SHP77 treated with DMSO at 0.1 percent for 48 hours (cell line): Measurements from ENCODE around the gene SIRPA.

Experiments
- DNase-seq: peaks from one replicate; lab custom pipeline; 2025; lab: John Stamatoyannopoulos, UW

SIRPA gene

DNA sequence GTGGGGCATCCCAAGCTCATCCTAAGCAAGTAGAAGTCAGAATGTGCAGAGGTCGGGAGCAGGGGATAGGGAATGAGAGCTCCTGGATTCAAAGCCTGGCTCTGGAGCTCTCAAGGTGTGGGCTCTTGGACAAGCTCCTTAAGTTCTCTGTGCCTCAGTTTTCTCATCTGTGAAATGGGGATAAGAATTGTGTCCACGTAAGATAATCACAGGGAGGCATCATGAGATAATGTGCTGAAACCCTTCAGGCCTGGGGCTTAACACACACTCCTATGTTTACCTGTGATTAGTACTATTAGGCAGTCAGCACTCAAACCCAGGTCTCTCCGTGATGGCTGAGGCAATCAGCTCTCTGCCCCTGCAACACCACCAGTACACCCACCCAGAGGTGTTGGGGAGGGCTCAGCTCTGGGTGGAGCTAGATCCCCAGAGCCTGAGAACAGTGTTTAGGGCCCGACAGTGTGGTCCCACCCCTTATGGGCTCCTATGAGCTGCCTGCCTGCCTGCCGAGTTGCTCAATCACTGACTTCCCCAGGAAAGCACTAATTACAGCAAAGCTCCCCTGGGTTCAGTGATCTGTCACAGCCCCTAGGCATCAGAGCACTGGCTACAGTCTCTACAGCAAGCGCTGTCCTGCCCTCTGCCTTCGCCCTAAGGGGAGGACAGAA is 6.3 kb upstream of the SIRPA start:
- DNase-seq: no peak

DNA sequence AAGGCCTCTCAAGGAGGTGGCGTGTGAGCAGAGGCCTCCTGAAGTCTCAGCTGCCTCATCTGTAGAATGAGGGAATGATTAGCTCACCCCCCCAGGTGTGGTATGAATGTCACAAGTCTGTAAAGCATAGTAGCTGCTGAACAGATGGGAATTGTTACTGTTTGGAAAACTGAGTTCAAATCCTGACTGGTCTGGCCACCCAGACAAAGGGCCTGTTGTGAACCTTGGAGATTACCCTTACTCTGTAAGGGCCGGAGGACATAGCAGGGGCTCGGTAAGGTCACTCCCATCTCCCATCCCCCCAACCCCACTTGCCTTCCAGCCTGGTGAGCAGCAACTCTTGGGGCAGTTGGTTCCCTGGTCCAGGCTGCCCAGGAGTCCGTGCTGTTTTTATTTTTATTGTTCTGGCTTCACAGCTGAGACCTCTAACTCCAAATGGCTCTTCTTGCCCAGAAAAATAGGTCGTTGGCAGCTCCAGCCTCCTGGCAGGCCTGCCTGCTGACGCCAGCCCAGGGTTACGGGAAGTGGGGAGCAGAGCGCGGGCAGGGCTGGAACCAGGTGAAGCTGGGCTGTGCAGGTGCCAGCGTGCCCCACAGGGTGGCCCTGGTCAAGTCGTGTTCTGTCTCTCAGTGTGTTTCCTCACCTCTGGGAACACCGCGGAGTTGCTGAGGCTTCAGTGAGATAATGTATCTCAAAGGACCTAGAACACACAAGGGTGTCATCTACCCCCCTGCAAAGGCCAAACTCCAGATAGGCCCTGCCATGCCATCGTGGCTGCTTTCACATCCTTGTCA is 4.5 kb upstream of the SIRPA start:
- DNase-seq: no peak

GRCh38 chr20:1891263-1892118 is 3.7 kb upstream of the SIRPA start:
- DNase-seq: no peak

- DNase-seq: no peak
Measured at GRCh38 chr20:1892119-1892385, 3.2 kb upstream of the SIRPA start.

GRCh38 chr20:1893721-1894470 is 1.3 kb upstream of the SIRPA start:
- no peak for DNase-seq

DNA sequence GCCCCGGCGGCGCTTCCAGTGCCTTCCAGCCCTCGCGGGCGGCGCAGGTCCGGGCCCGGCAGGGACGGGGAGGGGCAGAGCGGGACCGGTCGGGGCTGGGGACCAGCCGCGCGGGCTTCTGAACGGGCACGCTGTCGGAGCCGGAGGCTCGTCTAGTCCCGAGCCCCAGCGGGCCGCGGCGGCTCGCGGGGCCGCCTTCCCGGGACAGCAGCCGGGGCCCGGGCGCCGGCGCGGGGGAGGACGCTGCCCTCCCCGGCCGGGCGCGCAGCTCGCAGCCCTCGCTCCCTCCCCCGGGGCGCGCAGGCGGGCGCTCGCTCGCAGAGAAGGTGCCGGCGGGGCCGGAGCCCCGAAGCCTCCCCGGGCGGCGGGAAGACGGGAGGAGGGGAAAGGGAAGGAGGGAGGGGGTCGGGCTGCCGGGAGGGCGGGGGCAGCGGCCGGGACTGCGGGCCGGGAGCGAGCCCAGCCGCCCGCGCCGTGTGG is 696 bp upstream of the SIRPA start:
- DNase-seq: no peak

DNA sequence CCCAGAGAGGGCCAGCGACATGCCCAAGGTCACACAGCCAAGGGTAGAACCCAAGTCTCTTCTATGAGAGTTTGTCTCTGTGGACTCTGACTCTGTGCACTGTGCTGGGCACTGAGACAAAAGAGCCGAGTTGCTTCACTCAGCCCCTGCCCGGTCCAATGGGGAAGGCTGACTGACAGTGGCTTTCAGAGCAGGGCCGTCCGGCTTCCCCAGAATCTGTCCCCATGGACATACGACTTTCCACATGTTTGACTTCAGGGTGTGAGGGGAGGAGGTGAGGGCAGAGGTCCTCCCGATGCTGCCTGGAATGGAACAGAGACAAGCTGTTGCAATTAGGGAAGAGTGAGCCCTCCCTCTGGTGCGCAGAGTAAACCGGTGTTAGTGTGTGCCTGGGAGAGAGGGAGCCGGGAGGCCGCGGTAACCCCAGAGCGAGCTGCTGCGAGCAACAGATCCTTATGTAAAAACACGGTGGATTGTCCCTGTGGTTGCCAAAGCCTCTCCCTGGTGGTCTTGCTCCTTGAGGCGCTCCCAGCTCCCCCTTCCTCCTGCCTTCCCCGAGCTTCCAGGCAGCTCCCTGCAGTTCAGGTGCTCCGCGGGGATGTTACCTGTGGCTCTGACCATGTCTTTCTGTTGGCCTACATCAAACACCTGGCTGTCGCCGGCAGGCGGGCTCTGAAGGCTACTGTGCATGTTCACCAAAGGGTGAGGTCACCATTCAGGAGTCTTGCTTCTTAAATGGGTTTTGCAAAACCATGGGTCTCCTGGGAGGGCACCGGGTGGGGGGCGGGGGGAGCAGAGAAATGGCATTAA is 672 bp downstream of the SIRPA start:
- DNase-seq: no peak

- no peak for DNase-seq
Measured at GRCh38 chr20:1896484-1897258, 1.5 kb downstream of the SIRPA start.

GRCh38 chr20:1897541-1897940 is 2.3 kb downstream of the SIRPA start:
- no peak for DNase-seq

- no peak for DNase-seq
Measured at GRCh38 chr20:1897965-1898464, 2.8 kb downstream of the SIRPA start.

DNA sequence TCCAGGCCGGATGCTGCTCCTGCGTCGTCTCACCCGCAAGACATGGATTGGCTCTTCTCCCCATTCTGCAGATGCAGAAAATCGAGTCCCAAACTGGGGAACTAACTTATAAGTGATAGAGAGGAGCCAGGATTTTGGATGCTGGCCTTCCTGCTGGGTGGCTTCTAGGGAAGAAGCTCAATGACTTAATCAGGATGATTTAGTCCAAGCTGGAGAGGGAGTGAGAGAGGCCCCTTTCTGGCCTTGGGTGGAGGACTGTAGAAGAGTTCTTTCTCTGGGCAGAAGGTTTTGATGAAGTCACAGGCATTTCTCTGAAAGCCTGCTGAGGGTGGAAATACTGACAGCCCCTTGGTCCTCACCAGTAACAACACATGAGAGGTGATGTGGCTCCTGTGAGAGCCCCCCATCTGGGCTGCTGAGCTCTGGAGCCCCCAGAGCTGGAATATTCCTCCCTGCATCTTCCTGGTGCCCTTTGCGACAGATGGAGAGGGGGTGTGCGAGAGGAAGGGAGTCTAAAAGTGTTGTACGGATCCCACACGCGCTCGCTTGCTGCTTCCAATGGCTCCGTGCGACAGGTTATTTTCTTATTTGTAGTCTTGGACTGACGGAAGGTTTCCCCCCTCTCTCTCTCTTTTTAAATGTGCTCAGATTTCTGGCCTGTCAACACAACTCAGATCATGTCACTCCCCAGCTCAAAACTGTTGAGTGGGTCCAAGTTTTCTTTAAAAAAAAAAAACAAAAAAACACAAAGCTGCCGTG is 3.5 kb downstream of the SIRPA start:
- DNase-seq: no peak

DNA sequence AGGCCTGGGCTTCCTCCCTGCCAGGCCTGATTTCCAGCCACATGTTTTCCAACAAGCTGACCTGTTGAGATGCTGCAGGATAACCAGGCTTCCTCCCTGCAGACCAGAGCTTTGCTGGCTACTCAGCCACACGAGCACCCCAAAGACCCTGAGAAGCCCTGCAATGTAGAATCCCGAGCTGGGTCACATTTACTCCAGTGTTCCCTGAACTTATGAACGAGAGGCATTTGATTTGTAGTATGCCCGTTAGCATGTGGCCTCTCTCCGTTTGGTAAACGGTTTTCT is 4.0 kb downstream of the SIRPA start:
- no peak for DNase-seq

DNA sequence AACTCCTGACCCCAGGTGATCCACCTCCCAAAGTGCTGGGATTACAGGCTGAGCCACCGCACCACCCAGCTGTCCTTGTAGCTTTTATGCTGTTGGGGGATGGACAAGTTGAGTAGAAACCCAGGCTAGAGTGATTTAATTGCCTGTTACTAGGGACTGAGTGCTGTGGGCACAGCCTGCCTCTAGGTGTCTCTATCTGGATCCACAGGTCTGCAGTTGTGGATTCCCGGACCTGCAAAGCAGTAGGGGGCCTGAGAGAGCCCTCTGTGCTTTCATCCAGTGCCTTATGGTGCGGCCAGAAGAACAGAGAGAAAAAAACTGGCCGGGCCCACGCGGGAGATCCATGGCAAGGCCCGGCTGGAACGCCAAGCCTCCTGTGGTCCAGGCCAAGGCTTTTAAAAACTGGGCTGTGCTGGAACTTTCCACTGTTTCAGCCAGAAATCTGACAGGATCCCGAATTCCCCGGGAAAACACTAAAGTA is 5.2 kb downstream of the SIRPA start:
- no peak for DNase-seq

- DNase-seq: no peak
Measured at GRCh38 chr20:1901704-1902103, 6.5 kb downstream of the SIRPA start.

DNA sequence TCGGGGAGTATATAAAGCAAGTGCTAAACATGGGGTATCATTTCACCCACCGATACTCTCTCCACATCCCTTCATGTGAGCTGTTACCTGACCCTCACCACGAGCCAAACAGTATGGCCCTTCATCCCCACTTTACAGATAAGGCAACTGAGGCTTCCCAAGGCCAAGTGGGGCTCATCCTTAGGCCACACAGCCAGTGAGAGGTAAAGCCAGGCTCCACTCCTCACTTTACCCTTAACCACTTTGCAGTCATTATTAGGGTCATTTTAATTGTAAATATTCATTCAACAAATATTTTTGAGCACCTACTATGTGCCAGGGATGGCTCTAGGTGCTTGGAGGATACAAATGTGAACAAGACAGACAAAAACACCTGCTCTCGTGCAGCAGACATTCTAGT is 7.0 kb downstream of the SIRPA start:
- no peak for DNase-seq

DNA sequence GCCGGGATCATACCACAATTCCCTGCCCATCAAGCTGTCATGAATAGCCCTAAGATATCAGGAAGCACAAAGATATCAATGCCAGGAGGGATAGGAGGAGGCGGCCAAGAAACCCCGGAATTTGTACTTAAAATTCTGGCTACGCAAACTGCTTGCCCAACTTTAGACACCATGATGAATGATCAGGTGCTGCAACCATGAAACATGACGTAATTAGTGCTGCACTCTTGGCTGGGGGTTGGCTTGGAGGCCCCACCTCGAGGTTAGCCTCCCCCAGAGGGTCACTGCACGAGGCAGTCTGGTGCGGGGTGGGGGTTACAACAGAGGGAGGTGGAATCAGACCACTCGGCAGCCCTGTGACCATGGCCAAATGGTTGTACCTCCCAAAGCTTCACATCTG is 8.9 kb downstream of the SIRPA start:
- DNase-seq: no peak

GRCh38 chr20:1905009-1905408 is 9.8 kb downstream of the SIRPA start:
- no peak for DNase-seq

DNA sequence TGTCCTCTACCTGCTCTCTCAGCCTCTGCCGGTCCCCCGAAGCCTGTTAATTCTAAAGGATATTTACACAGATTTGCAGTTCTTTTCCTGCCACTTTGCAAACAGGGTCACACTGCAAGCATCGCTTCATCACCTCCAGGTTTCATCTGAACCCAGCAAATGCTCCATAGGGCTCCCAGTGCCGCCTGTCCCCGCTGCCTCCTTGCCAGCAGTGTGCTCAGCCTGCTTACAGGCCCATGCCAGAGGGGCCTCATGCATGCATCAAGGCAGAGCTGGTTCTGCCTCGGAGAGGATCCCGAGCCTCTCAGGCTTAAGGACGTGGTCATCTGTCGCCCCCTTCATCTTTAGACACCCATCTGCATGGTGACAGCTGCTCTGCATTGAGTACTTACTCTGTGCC is 10.5 kb downstream of the SIRPA start:
- no peak for DNase-seq

- no peak for DNase-seq
Measured at GRCh38 chr20:1906361-1907051, 11.3 kb downstream of the SIRPA start.
